Heart right ventricle (tissue), 16 donors: ENCODE measurements around the gene PJVK. TPM values are rescaled to one million over a fixed set of nuclear protein-coding genes. Genes with fewer than 3 reads are reported as not detected.
"Not testable (repeated sequence)": the region's sequence is repeated elsewhere in the genome, so short reads cannot be mapped to it uniquely, and the experiment has no call there.

Experiments
- ATAC-seq, 8 donors: fragments of 200-7000 bp; cut with Tn5 transposase; one replicate each; pipeline ENCODE4 v1.9.1; 2020; ENCODE audit warnings: mild to moderate bottlenecking in 8 of 8, moderate library complexity in 8 of 8, moderate number of reproducible peaks in 1 of 8
- DNase-seq, 2 donors: peaks; one replicate each; pipeline ENCODE4 v3.0.0-alpha.2; 2020
- H3K27ac ChIP-seq, 10 donors: fragments of 200-600 bp; sonication (generic) in 2 of 10; one replicate each; pipeline versions ENCODE4 v1.5.0 to v1.8.0; 2020 to 2022; ENCODE audit warnings: mild to moderate bottlenecking in 3 of 10
- H3K27me3 ChIP-seq, 7 donors: fragments of 200-600 bp; one replicate each; pipeline ENCODE4 v1.8.0; 2021 to 2022; ENCODE audit warnings: mild to moderate bottlenecking in 2 of 7
- H3K36me3 ChIP-seq, 9 donors: fragments of 200-600 bp; sonication (generic) in 1 of 9; one replicate each; pipeline versions ENCODE4 v1.5.0 to v1.8.0; 2020 to 2022; ENCODE audit warnings: mild to moderate bottlenecking in 2 of 9
- H3K4me1 ChIP-seq, 9 donors: fragments of 200-600 bp; sonication (generic) in 1 of 9; one replicate each; pipeline versions ENCODE4 v1.5.0 to v1.8.0; 2020 to 2022; ENCODE audit warnings: mild to moderate bottlenecking in 4 of 9
- H3K4me3 ChIP-seq, 10 donors: fragments of 200-600 bp; sonication (generic) in 2 of 10; one replicate each; pipeline versions ENCODE4 v1.5.0 to v1.8.0; 2020 to 2022; ENCODE audit warnings: mild to moderate bottlenecking in 7 of 10, moderate library complexity in 2 of 10
- H3K9me3 ChIP-seq, 11 donors: fragments of 200-600 bp in 10 of 11; sonication (generic) in 2 of 11; one replicate each; pipeline versions ENCODE4 v1.5.0 to v1.8.0; 2013 to 2022; ENCODE audit warnings: mild to moderate bottlenecking in 2 of 11, control low read depth in 1 of 11, moderate library complexity in 1 of 11
- WGBS, 2 donors: extraction: QIAGEN DNeasy Blood & Tissue Kit; methylation state at CpG; one replicate each; pipeline ENCODE4 v1.1.7; 2013; ENCODE audit warnings: inconsistent platforms in 1 of 2; 5-methylcytosine and 5-hydroxymethylcytosine counted together
- intact Hi-C, 10 donors: fragments of 100-400 bp; cut with DNase I; formaldehyde crosslinking; loops; one replicate each; pipeline versions ENCODE4 v1.11.1 to v1.14.2; 2022
- polyA plus RNA-seq, 2 donors: library from polyadenylated mRNA; stranded (reverse); fragments of 200-250 nt; gene quantifications; one replicate each; pipeline ENCODE4 v1.2.3, GENCODE V29; 2013
- total RNA-seq, 10 donors: library from RNA; stranded (reverse); fragmentation: NEBNext Ultra II Directional in 3 of 10; extraction: Animal tissue kit (Norgen Biotek cat#: 25700) in 3 of 10; gene quantifications; one replicate each; pipeline versions ENCODE4 v1.2.1 to v1.2.4, GENCODE V29; 2021 to 2023
- TF ChIP-seq, protein P1 (sequence below), 9 donors: fragments of 200-600 bp; sonication (generic) in 2 of 9; IDR thresholded peaks; one replicate each; pipeline versions ENCODE4 v1.5.0 to v1.8.0; 2021 to 2022; ENCODE audit warnings: antibody characterized with exemption in 9 of 9, mild to moderate bottlenecking in 5 of 9, moderate library complexity in 1 of 9
- donor health status: Arrhythmogenic right ventricular cardiomyopathy.
- donor health status: ischemic (EF 13 %, LVEDD 7.1; RV severe dilation, severe dysfunction).
- donor health status: healthy with polysubstance abuse.
- donor health status: DM: no; HTN: yes; CAD: no.
- donor health status: DM: no; HTN: no; CAD: no.
- donor health status: ischemic (EF 25% LVEDD 6.9; RV normal size, moderate dysfunction).
- donor health status: ischemic (EF 25% LVEDD 5.7; RV mildly dilated, moderate dysfunction).
- donor health status: healthy.
- donor health status: DM: yes; HTN: yes; CAD: no.
- donor health status: Ischemic cardiomyopathy.
- donor health status: ischemic (EF 35%, LVEDD 5.7; RV mildly dilated, moderate dysfunction).
- donor health status: nonischemic (EF 11% LVEDD 7.7; RV severe dilation, severe dysfunction).
- donor health status: DM: yes; HTN: yes; CAD: no.
- donor health status: PGD.
- donor health status: ischemic (EF 29% LVEDD 5.4; RV normal size, mild dysfunction).
- donor health status: nonischemic (EF 23%, LVEDD 6.1; RV moderate dilation, normal function).

PJVK gene
- total and polyA plus RNA-seq, 12 donors, result 0.54 to 6.6 (median 1.7) TPM

DNA sequence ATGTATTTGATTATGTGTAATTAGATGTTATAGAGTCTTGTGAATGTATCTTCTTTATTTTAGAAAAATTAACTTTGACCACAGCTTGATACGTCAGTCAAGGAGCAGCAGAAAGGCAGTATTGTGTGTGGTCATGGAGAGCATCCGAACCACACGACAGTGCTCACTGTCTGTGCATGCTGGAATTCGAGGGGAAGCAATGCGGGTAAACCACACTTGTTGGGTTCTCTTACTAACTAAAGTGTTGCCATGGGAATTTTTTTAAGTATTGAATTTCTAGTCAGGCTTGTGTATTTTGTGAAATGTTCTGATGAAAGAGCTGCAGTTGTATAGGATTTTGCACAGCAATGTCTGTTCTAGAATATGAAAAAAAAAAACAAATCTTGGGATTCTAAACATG lies 4.8 kb downstream of the PJVK start:
- Histone ChIP-seq H3K27ac (no peak overlapping the region), H3K4me1 (peaks cover 0 to 14% (median 5%) of the 10 kb centered on the region in 9 donors), H3K4me3 (no peak overlapping the region), H3K36me3 (no peaks in the 10 kb centered on the region), H3K9me3 (no peaks in the 10 kb centered on the region), H3K27me3 (no peaks in the 10 kb centered on the region)
- 90 to 95% methylated on average over 5 of the region's 5 CpGs for WGBS, 2 donors
- intact Hi-C loops, result no loop called here
- ATAC-seq (no peak), DNase-seq (no peak)
- TF ChIP-seq, protein P1, sequence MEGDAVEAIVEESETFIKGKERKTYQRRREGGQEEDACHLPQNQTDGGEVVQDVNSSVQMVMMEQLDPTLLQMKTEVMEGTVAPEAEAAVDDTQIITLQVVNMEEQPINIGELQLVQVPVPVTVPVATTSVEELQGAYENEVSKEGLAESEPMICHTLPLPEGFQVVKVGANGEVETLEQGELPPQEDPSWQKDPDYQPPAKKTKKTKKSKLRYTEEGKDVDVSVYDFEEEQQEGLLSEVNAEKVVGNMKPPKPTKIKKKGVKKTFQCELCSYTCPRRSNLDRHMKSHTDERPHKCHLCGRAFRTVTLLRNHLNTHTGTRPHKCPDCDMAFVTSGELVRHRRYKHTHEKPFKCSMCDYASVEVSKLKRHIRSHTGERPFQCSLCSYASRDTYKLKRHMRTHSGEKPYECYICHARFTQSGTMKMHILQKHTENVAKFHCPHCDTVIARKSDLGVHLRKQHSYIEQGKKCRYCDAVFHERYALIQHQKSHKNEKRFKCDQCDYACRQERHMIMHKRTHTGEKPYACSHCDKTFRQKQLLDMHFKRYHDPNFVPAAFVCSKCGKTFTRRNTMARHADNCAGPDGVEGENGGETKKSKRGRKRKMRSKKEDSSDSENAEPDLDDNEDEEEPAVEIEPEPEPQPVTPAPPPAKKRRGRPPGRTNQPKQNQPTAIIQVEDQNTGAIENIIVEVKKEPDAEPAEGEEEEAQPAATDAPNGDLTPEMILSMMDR (IDR thresholded peaks at IDR 0.05), result no peak

DNA sequence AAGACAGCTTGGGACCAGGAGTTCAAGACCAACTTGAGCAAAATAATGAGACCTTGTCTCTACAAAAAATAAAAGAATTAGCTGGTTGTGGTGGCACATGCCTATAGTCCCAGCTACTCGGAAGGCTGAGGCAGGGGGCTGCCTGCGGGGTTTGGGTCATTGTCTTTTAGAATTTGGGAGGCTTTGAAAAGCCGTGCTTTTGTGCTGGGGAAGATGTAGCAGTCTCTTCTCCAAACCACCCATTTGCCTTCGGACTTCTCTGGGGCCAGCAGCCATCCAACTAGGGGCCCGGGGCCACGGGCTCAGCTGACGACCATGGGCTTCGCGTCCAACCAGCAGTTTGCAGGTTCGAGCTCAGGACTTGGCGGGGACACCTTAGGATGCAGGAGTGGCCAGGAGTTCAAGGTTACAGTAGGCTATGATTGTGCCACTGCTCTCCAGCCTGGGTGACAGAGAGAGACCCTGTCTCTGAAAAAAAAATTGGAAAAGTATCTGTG lies 6.3 kb downstream of the PJVK start:
- 90 to 92% methylated on average over 11 of the region's 11 CpGs for WGBS, 2 donors
- H3K4me3 ChIP-seq, result no peak overlapping the region
- no peak overlapping the region for H3K27ac ChIP-seq
- TF ChIP-seq, protein P1 (IDR thresholded peaks at IDR 0.05), result no peak
- peaks cover 0 to 6% (median 0%) of the 10 kb centered on the region in 9 donors for H3K4me1 ChIP-seq
- H3K9me3 ChIP-seq, result no peaks in the 10 kb centered on the region
- no peaks in the 10 kb centered on the region for H3K27me3 ChIP-seq
- no peak for DNase-seq
- intact Hi-C loops, result no loop called here
- no peaks in the 10 kb centered on the region for H3K36me3 ChIP-seq
- ATAC-seq, result no peak

DNA sequence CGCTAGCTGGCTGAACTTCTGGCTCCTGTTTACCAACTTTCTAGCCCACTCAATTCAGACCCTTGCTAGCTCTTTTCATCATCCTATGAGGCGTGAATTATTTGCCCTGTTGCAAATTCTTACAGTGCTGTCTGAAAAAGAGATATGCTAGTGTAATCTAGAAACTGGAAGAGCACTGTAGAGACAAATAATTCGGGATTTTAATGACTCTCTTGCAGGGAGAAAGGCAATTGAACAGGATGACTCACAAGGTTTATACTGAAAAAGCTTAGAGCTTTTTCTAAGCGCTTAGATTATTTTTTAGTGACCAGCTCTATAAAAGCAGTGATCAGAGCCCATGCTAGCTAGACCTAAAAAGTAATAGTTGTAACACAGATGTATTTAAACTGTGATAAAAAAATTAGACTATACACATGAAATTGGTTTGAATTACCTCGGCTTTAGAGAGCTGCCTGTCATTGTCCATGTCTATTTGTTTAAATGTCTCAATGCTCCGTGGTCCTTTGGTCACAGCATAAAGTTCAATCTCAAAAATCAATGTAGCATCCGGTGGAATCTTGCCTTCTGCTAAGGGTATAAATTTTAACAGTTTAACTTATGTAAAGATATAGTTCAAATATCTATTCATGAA lies 18.2 kb downstream of the PJVK start:
- H3K27ac ChIP-seq, result no peak overlapping the region
- intact Hi-C loops, result no loop called here
- WGBS, 2 donors, result 93 to 95% methylated on average over 7 of the region's 7 CpGs
- no peaks in the 10 kb centered on the region for H3K9me3 ChIP-seq
- TF ChIP-seq, protein P1 (IDR thresholded peaks at IDR 0.05), result no peak
- peaks cover 0 to 52% (median 0%) of the 10 kb centered on the region in 9 donors for H3K36me3 ChIP-seq
- H3K4me3 ChIP-seq, result no peak overlapping the region
- no peak for ATAC-seq
- peaks cover 0 to 9% (median 1%) of the 10 kb centered on the region in 9 donors for H3K4me1 ChIP-seq
- H3K27me3 ChIP-seq, result no peaks in the 10 kb centered on the region
- DNase-seq, result no peak

DNA sequence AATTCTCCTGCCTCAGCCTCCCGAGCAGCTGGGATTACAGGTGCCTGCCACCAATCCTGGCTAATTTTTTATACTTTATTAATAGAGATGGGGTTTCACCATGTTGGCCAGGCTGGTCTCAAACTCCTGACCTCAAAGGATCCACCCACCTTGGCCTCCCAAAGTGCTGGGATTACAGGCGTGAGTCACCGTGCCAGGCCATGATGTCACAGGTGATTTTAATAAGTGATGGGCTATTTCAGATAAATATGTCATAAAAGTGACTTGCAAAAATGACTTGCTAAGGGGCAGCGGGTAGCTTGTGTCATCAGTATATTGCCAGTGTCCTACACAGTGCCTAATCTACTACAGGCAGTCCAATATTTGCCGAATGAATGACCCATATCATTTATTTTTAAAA lies 20.1 kb downstream of the PJVK start:
- intact Hi-C loops, H3K4me3 ChIP-seq, H3K27ac ChIP-seq, H3K9me3 ChIP-seq, DNase-seq, H3K27me3 ChIP-seq, ATAC-seq: not testable (repeated sequence)
- WGBS, 2 donors, result 93 to 95% methylated on average over 5 of the region's 5 CpGs
- Histone ChIP-seq H3K36me3 (peaks cover 0 to 32% (median 0%) of the 10 kb centered on the region in 9 donors), H3K4me1 (peaks cover 0 to 14% (median 4%) of the 10 kb centered on the region in 9 donors)

DNA sequence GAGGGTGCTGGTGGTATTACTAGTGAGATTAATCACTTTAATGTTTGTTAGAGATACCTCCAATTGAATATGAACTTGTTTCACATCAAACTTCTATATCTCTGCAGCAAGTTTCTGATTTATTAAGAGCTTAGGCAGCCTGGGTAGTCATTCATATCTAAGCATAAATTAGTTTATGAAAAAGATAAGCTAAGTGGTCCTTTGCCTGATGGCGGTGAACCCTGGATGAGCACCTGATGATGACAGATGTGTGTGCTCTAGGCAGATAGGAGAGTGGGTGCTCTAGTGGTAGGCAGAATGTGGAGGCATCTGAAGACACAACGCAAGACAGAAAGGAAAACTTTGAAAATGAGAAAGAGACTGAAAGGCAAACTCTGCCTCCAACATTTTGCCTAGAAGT lies 22.2 kb downstream of the PJVK start:
- Histone ChIP-seq H3K4me3 (no peak overlapping the region), H3K9me3 (no peaks in the 10 kb centered on the region), H3K27me3 (no peaks in the 10 kb centered on the region), H3K36me3 (peaks cover 0 to 15% (median 0%) of the 10 kb centered on the region in 9 donors), H3K27ac (no peak overlapping the region), H3K4me1 (peaks cover 0 to 22% (median 13%) of the 10 kb centered on the region in 9 donors)
- intact Hi-C loops, result no loop called here
- 74 to 81% methylated on average over 2 of the region's 2 CpGs for WGBS, 2 donors
- TF ChIP-seq, protein P1 (IDR thresholded peaks at IDR 0.05), result no peak
- DNase-seq (no peak), ATAC-seq (no peak)
